Tibial nerve (tissue), 3 donors: Measurements from ENCODE around the gene DDX53.

Experiments
- CTCF ChIP-seq, 5 experiments: fragments of 200-600 bp in 3 of 5; fragments of 450-650 bp in 2 of 5; sonication (generic) in 3 of 5; IDR thresholded peaks; one replicate each; pipeline ENCODE4 v1.5.1; 2016 to 2019; ENCODE audit warnings: antibody characterized with exemption in 5 of 5, mild to moderate bottlenecking in 3 of 5, moderate library complexity in 2 of 5
- POLR2A ChIP-seq, 2 donors: fragments of 450-650 bp; IDR thresholded peaks; one replicate each; pipeline ENCODE4 v1.6.1; 2017; ENCODE audit warnings: antibody characterized with exemption in 2 of 2, mild to moderate bottlenecking in 2 of 2, moderate library complexity in 2 of 2

GRCh38 chrX:22999696-23000223 is at the start of gene DDX53:
- no peak for TF ChIP-seq POLR2A (IDR thresholded peaks at IDR 0.05)
- TF ChIP-seq CTCF (IDR thresholded peaks at IDR 0.05), result no peak
